ENCODE measurements around the gene FADS1.

DNA sequence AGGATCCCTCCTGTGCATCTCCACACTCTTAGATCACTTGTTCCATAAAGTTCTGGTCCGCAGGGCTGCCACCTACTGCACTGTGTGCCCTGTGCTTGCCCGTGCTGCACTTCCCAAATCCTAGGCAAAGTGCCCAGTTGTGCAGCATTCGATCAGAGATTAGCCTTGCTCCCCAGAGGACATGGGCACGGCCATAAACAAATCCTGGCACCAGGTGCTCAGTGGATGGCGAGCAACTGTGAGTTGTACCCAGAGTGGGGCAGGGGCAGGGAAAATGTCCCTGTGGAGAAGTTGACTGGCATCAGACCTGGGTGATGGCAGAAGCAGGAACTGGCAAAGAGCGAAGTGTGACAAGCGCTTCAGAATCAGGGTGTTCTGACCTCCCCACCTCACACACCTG lies 16.0 kb upstream of the FADS1 start:
- TF ChIP-seq CTCF (IDR thresholded peaks at IDR 0.05) = no peak
- TF ChIP-seq POLR2A (IDR thresholded peaks at IDR 0.05) = no peak
